Osteocyte (in vitro differentiated cells): ENCODE data around the gene ZNF282. TPM values are rescaled to one million over a fixed set of nuclear protein-coding genes. Genes with fewer than 3 reads are reported as not detected.

Source experiments
- DNase-seq: peaks from one replicate; pipeline ENCODE4 v3.0.0; 2021; ENCODE audit warnings: mixed read lengths; ENCODE audit not compliant: unreplicated experiment; ENCODE audit errors: extremely low spot score
- H3K27ac Mint-ChIP-seq: one replicate; pipeline ENCODE4 v1.8.0; 2021; ENCODE audit warnings: mild to moderate bottlenecking, mixed read lengths; ENCODE audit not compliant: unreplicated experiment
- H3K27me3 Mint-ChIP-seq: one replicate; pipeline ENCODE4 v1.8.0; 2021; ENCODE audit warnings: mixed read lengths; ENCODE audit not compliant: unreplicated experiment
- H3K36me3 Mint-ChIP-seq: one replicate; pipeline ENCODE4 v1.8.0; 2021; ENCODE audit warnings: mixed read lengths; ENCODE audit not compliant: unreplicated experiment
- H3K4me1 Mint-ChIP-seq: one replicate; pipeline ENCODE4 v1.8.0; 2021; ENCODE audit warnings: mixed read lengths; ENCODE audit not compliant: unreplicated experiment
- H3K4me3 Mint-ChIP-seq: one replicate; pipeline ENCODE4 v1.8.0; 2021; ENCODE audit warnings: mild to moderate bottlenecking, moderate library complexity, mixed read lengths; ENCODE audit not compliant: unreplicated experiment
- H3K9me3 Mint-ChIP-seq: one replicate; pipeline ENCODE4 v1.8.0; 2021; ENCODE audit warnings: mixed read lengths; ENCODE audit not compliant: unreplicated experiment
- CTCF ChIP-seq: fragments of 200-600 bp; sonication (generic); IDR thresholded peaks from 2 replicates; pipeline ENCODE4 v1.5.0; 2021; ENCODE audit warnings: antibody characterized with exemption, mild to moderate bottlenecking, moderate library complexity
- total RNA-seq: library from RNA; stranded (reverse); gene quantifications from 2 replicates; pipeline ENCODE4 v1.2.1, GENCODE V29; 2021

ZNF282 gene
- total RNA-seq, 1 donor from 2014 or later, result 29.8 TPM

GRCh38 chr7:149198161-149198816 is 2.9 kb downstream of the ZNF282 start:
- no peaks in the 10 kb centered on the region for H3K9me3 Mint-ChIP-seq

GRCh38 chr7:149199234-149199995 is 4.1 kb downstream of the ZNF282 start:
- Mint-ChIP-seq H3K4me1 (peaks cover 28% of the 10 kb centered on the region), H3K27me3 (no peaks in the 10 kb centered on the region), H3K9me3 (no peaks in the 10 kb centered on the region), H3K36me3 (peaks cover 43% of the 10 kb centered on the region), H3K27ac (no peak overlapping the region), H3K4me3 (no peak overlapping the region)
- no peak for TF ChIP-seq CTCF
- no peak for DNase-seq

More at GRCh38 chr7:149198161-149198816, 2.9 kb downstream of the ZNF282 start:
- Mint-ChIP-seq H3K27ac (no peak overlapping the region), H3K4me3 (no peak overlapping the region), H3K36me3 (peaks cover 33% of the 10 kb centered on the region), H3K4me1 (peaks cover 28% of the 10 kb centered on the region), H3K27me3 (no peaks in the 10 kb centered on the region)
- DNase-seq, result no peak
- TF ChIP-seq CTCF, result no peak

- no peak overlapping the region for H3K4me3 Mint-ChIP-seq
- peaks cover 7% of the 10 kb centered on the region for H3K4me1 Mint-ChIP-seq
- H3K36me3 Mint-ChIP-seq, result peaks cover 55% of the 10 kb centered on the region
- no peaks in the 10 kb centered on the region for H3K9me3 Mint-ChIP-seq
- no peaks in the 10 kb centered on the region for H3K27me3 Mint-ChIP-seq
- peak overlapping the region; percentile 27 for H3K27ac Mint-ChIP-seq
- TF ChIP-seq CTCF, result no peak
- DNase-seq, result no peak
Measured at GRCh38 chr7:149202831-149203231, 7.5 kb downstream of the ZNF282 start.

- no peak overlapping the region for H3K4me3 Mint-ChIP-seq
- H3K9me3 Mint-ChIP-seq, result no peaks in the 10 kb centered on the region
- no peak for DNase-seq
- no peaks in the 10 kb centered on the region for H3K4me1 Mint-ChIP-seq
- peaks cover 49% of the 10 kb centered on the region for H3K36me3 Mint-ChIP-seq
- TF ChIP-seq CTCF, result no peak
- H3K27me3 Mint-ChIP-seq, result no peaks in the 10 kb centered on the region
- H3K27ac Mint-ChIP-seq, result no peak overlapping the region
Measured at GRCh38 chr7:149205690-149206381, 10.5 kb downstream of the ZNF282 start.
